Lung (tissue), 12 donors: ENCODE measurements around the gene TMEM178B. TPM values are rescaled to one million over a fixed set of nuclear protein-coding genes. Genes with fewer than 3 reads are reported as not detected.

ENCODE experiments used
- ATAC-seq: fragments of 200-7000 bp; cut with Tn5 transposase; one replicate; pipeline ENCODE4 v1.9.1; 2020; ENCODE audit warnings: moderate number of reproducible peaks; ENCODE audit not compliant: insufficient read depth, low FRiP score
- DNase-seq, 3 donors: peaks; one replicate each; pipeline ENCODE4 v3.0.0-alpha.2; 2013 to 2017
- H3K27ac ChIP-seq, 2 donors: one replicate each; pipeline ENCODE4 v1.5.1; 2013; ENCODE audit warnings: mild to moderate bottlenecking in 2 of 2, moderate library complexity in 2 of 2, control low read depth in 1 of 2, inconsistent platforms in 1 of 2, low read depth in 1 of 2, low read length in 1 of 2
- H3K27me3 ChIP-seq, 3 donors: one replicate each; pipeline ENCODE4 v1.5.1; 2013; ENCODE audit warnings: low read length in 2 of 3; ENCODE audit not compliant: control insufficient read depth in 3 of 3, insufficient read depth in 3 of 3
- H3K36me3 ChIP-seq, 4 donors: one replicate each; pipeline ENCODE4 v1.5.1; 2013; ENCODE audit warnings: low read length in 4 of 4, mild to moderate bottlenecking in 1 of 4, moderate library complexity in 1 of 4; ENCODE audit not compliant: control insufficient read depth in 4 of 4, insufficient read depth in 4 of 4
- H3K4me1 ChIP-seq, 5 donors: one replicate each; pipeline ENCODE4 v1.5.1; 2013; ENCODE audit warnings: low read length in 5 of 5, mild to moderate bottlenecking in 2 of 5, moderate library complexity in 1 of 5; ENCODE audit not compliant: control insufficient read depth in 5 of 5, insufficient read depth in 5 of 5
- H3K4me3 ChIP-seq: one replicate; pipeline ENCODE4 v1.5.1; 2013; ENCODE audit warnings: mild to moderate bottlenecking, control low read depth, moderate library complexity
- H3K9ac ChIP-seq, 2 donors: one replicate each; pipeline ENCODE4 v1.5.1; 2013; ENCODE audit warnings: low read length in 2 of 2, control low read depth in 1 of 2; ENCODE audit not compliant: insufficient read depth in 1 of 2
- H3K9me3 ChIP-seq, 4 donors: one replicate each; pipeline ENCODE4 v1.5.1; 2013; ENCODE audit warnings: low read length in 3 of 4, mild to moderate bottlenecking in 1 of 4, moderate library complexity in 1 of 4; ENCODE audit not compliant: control insufficient read depth in 4 of 4, insufficient read depth in 3 of 4
- WGBS, 2 donors: extraction: QIAGEN DNeasy Blood & Tissue Kit; methylation state at CpG; one replicate each; pipeline ENCODE4 v1.1.7; 2013; 5-methylcytosine and 5-hydroxymethylcytosine counted together
- polyA plus RNA-seq, 2 donors: library from polyadenylated mRNA; stranded (reverse); fragments of 200-250 nt; gene quantifications; one replicate each; pipeline ENCODE4 v1.2.1, GENCODE V29; 2013
- total RNA-seq, 2 donors: library from RNA; depleted of rRNA in 1 of 2; stranded (reverse); fragments of >200 nt in 1 of 2; gene quantifications; one replicate each; pipeline ENCODE4 v1.2.1, GENCODE V29; 2014 to 2021
- TF ChIP-seq, protein P1 (sequence below): IDR thresholded peaks from 2 replicates; pipeline ENCODE4 v1.5.1; 2012; ENCODE audit warnings: mild to moderate bottlenecking; ENCODE audit errors: control extremely low read depth, extremely low read depth
- donor health status: control.
- donor health status: control.
- donor health status: Bipolar disorder and iron deficiency.
- donor health status: healthy.
- donor health status: DM: yes; HTN: yes; CAD: no.

TMEM178B gene
- total and polyA plus RNA-seq, 4 donors: 0.04 to 2.4 (median 0.48) TPM

DNA sequence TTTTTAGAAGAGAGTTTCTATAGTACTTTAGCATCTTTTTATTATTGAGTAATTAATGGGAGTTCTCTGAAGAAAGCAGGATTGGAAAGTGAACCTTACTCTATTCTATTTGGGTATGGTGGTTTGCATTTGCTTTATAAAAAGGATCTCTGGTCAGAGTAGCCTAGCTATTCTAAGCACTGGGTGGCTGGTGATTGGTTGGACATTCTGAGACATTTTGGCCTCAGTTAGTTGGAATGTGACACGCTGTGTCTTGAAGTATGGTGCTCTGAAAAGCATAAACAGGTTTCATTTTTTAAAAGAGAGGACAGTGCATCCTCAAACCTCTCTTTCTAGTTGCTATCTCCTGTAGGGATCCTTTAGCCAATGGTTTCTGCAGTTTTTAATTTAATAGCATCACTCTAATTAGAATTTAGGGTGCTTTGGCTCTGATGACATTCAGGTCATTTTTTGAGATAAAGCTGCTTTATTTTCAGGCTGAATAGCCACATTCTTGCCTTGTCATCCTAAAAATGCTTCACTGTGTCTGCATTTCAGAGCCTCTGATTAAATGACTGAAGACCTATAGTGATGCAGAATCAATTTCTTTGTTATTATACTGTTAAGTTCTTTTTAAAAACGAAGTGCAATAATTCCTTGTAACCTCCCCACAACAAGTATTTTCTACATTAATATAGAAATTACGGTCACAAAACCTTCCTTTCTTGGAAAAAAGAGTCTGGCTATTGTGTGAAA is 20.6 kb downstream of the TMEM178B start:
- TF ChIP-seq, protein P1, sequence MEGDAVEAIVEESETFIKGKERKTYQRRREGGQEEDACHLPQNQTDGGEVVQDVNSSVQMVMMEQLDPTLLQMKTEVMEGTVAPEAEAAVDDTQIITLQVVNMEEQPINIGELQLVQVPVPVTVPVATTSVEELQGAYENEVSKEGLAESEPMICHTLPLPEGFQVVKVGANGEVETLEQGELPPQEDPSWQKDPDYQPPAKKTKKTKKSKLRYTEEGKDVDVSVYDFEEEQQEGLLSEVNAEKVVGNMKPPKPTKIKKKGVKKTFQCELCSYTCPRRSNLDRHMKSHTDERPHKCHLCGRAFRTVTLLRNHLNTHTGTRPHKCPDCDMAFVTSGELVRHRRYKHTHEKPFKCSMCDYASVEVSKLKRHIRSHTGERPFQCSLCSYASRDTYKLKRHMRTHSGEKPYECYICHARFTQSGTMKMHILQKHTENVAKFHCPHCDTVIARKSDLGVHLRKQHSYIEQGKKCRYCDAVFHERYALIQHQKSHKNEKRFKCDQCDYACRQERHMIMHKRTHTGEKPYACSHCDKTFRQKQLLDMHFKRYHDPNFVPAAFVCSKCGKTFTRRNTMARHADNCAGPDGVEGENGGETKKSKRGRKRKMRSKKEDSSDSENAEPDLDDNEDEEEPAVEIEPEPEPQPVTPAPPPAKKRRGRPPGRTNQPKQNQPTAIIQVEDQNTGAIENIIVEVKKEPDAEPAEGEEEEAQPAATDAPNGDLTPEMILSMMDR: no peak
- DNase-seq: no peak
- Histone ChIP-seq H3K27me3 (no peaks in the 10 kb centered on the region), H3K4me1 (no peaks in the 10 kb centered on the region), H3K9ac (no peak overlapping the region), H3K36me3 (no peaks in the 10 kb centered on the region), H3K9me3 (no peaks in the 10 kb centered on the region), H3K27ac (no peak overlapping the region), H3K4me3 (no peak overlapping the region)
- 38 to 50% methylated on average over 3 of the region's 3 CpGs for WGBS, 2 donors
- no peak for ATAC-seq

DNA sequence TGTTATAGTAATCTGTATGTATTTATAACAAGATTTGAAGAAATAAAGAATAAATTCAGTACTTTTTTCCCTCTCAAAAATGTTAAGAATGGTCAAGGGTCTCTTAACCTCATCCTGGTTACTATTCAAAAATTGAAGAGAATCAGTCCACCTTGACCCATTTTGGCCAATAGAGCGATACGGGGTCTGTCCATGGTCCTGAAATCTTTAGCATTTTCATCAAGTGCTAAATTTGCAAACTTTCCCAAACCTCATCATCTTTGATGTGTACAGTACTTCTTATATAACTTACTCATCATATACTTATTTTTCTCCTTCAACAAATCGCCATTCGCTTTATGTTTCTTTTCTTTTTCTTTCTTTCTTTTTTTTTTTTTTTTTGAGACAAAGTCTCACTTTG is 23.6 kb downstream of the TMEM178B start:
- ATAC-seq (no peak), DNase-seq (peak; percentile 14 to 58 (median 47))
- TF ChIP-seq, protein P1: no peak
- Histone ChIP-seq H3K36me3 (no peaks in the 10 kb centered on the region), H3K4me3 (no peak overlapping the region), H3K9ac (no peak overlapping the region), H3K9me3 (no peaks in the 10 kb centered on the region), H3K27me3 (no peaks in the 10 kb centered on the region), H3K4me1 (no peaks in the 10 kb centered on the region), H3K27ac (no peak overlapping the region)
- 62 to 69% methylated on average over 4 of the region's 4 CpGs for WGBS, 2 donors

DNA sequence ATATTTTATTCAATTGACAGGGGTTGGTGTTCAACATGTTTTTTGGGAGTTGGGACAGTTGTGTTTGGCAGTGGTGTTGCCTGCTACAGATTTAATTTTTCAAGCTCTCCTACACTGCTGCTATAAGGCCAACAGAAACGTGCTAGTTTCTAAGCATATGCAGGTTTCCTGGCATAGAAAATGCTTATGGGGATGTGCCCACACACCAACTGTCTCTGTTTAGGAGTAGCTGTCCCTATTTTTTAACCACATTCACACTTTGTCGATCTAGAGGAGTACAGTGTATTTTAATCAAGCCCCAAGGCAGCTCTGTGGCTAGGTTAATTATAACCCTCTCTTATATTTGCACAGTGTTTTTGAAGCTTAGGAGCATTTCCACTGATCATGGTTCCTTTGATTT is 28.6 kb downstream of the TMEM178B start:
- no peak overlapping the region for H3K9ac ChIP-seq
- H3K27me3 ChIP-seq: peaks cover 0 to 2% (median 0%) of the 10 kb centered on the region in 3 donors
- H3K9me3 ChIP-seq: no peaks in the 10 kb centered on the region
- H3K36me3 ChIP-seq: no peaks in the 10 kb centered on the region
- no peaks in the 10 kb centered on the region for H3K4me1 ChIP-seq
- no peak overlapping the region for H3K4me3 ChIP-seq
- ATAC-seq: no peak
- TF ChIP-seq, protein P1: no peak
- no peak for DNase-seq
- WGBS, 2 donors: 76 to 83% methylated on average over 2 of the region's 2 CpGs
- no peak overlapping the region for H3K27ac ChIP-seq
